Progenitor cell of endocrine pancreas (in vitro differentiated cells): Measurements from ENCODE around the gene MAB21L3. TPM values are rescaled to one million over a fixed set of nuclear protein-coding genes. Genes with fewer than 3 reads are reported as not detected.

Experiments used
- DNase-seq: peaks from one replicate; pipeline ENCODE4 v3.0.0; 2021; ENCODE audit warnings: low spot score; ENCODE audit not compliant: unreplicated experiment
- H3K27ac Mint-ChIP-seq: 2 replicates; pipeline ENCODE4 v1.8.0; 2021; ENCODE audit warnings: mild to moderate bottlenecking, moderate library complexity, mixed read lengths
- H3K27me3 Mint-ChIP-seq: 2 replicates; pipeline ENCODE4 v1.8.0; 2021; ENCODE audit warnings: mixed read lengths
- H3K36me3 Mint-ChIP-seq: 2 replicates; pipeline ENCODE4 v1.8.0; 2022; ENCODE audit warnings: mixed read lengths; ENCODE audit not compliant: insufficient read depth
- H3K4me1 Mint-ChIP-seq: 2 replicates; pipeline ENCODE4 v1.8.0; 2021; ENCODE audit warnings: low read depth, mixed read lengths
- H3K4me3 Mint-ChIP-seq: 2 replicates; pipeline ENCODE4 v1.8.0; 2021; ENCODE audit warnings: low read depth, mild to moderate bottlenecking, moderate library complexity, mixed read lengths
- H3K9me3 Mint-ChIP-seq: 2 replicates; pipeline ENCODE4 v1.8.0; 2021; ENCODE audit warnings: low read depth, mixed read lengths
- CTCF ChIP-seq: fragments of 200-600 bp; sonication (generic); IDR thresholded peaks from one replicate; pipeline ENCODE4 v1.5.0; 2021; ENCODE audit warnings: antibody characterized with exemption, mild to moderate bottlenecking; ENCODE audit not compliant: unreplicated experiment
- total RNA-seq: library from RNA; stranded (reverse); gene quantifications from 2 replicates; pipeline ENCODE4 v1.2.1, GENCODE V29; 2021

The MAB21L3 gene
- total RNA-seq, 1 donor from 2014 or later, result not detected

GRCh38 chr1:116125758-116126157 is 14.6 kb downstream of the MAB21L3 start:
- H3K36me3 Mint-ChIP-seq, result no peaks in the 10 kb centered on the region
- H3K27ac Mint-ChIP-seq, result no peak overlapping the region
- DNase-seq, result no peak
- TF ChIP-seq CTCF, result no peak
- H3K4me3 Mint-ChIP-seq, result no peak overlapping the region
- peaks cover 4% of the 10 kb centered on the region for H3K27me3 Mint-ChIP-seq
- H3K9me3 Mint-ChIP-seq, result no peaks in the 10 kb centered on the region
- H3K4me1 Mint-ChIP-seq, result peaks cover 31% of the 10 kb centered on the region

GRCh38 chr1:116126281-116126680 is 15.1 kb downstream of the MAB21L3 start:
- Mint-ChIP-seq H3K9me3 (no peaks in the 10 kb centered on the region), H3K27ac (no peak overlapping the region), H3K27me3 (peaks cover 4% of the 10 kb centered on the region), H3K36me3 (no peaks in the 10 kb centered on the region), H3K4me1 (peaks cover 31% of the 10 kb centered on the region), H3K4me3 (no peak overlapping the region)
- TF ChIP-seq CTCF, result no peak
- no peak for DNase-seq

GRCh38 chr1:116127123-116127847 is 16.1 kb downstream of the MAB21L3 start:
- Mint-ChIP-seq H3K27ac (no peak overlapping the region), H3K27me3 (peaks cover 4% of the 10 kb centered on the region), H3K4me1 (peaks cover 31% of the 10 kb centered on the region), H3K36me3 (no peaks in the 10 kb centered on the region), H3K4me3 (no peak overlapping the region), H3K9me3 (no peaks in the 10 kb centered on the region)
- no peak for TF ChIP-seq CTCF
- no peak for DNase-seq

- H3K4me1 Mint-ChIP-seq, result peaks cover 28% of the 10 kb centered on the region
- no peak for TF ChIP-seq CTCF
- no peaks in the 10 kb centered on the region for H3K9me3 Mint-ChIP-seq
- DNase-seq, result no peak
- peaks cover 4% of the 10 kb centered on the region for H3K27me3 Mint-ChIP-seq
- no peak overlapping the region for H3K27ac Mint-ChIP-seq
- no peak overlapping the region for H3K4me3 Mint-ChIP-seq
- H3K36me3 Mint-ChIP-seq, result no peaks in the 10 kb centered on the region
Measured at GRCh38 chr1:116127848-116128540, 16.8 kb downstream of the MAB21L3 start.

GRCh38 chr1:116128664-116129063 is 17.5 kb downstream of the MAB21L3 start:
- no peak for TF ChIP-seq CTCF
- H3K9me3 Mint-ChIP-seq, result no peaks in the 10 kb centered on the region
- H3K4me1 Mint-ChIP-seq, result peaks cover 21% of the 10 kb centered on the region
- peak overlapping the region; percentile 31 for H3K27ac Mint-ChIP-seq
- no peak for DNase-seq
- H3K27me3 Mint-ChIP-seq, result peaks cover 4% of the 10 kb centered on the region
- H3K4me3 Mint-ChIP-seq, result no peak overlapping the region
- H3K36me3 Mint-ChIP-seq, result no peaks in the 10 kb centered on the region
